ENCODE measurements around the gene MTHFD2L. TPM values are rescaled to one million over a fixed set of nuclear protein-coding genes. Genes with fewer than 3 reads are reported as not detected.

MTHFD2L gene
- total and polyA plus RNA-seq, 2 of the 8 experiments (the other 6 are each of a cell fraction or from before 2014, with no cell fraction given), result 5.4 to 15.0 TPM

- Histone ChIP-seq H3K4me2 (ENCODE audit: insufficient read depth in 1 of 2, low read depth in 2 of 2, low read length in 2 of 2) (no peak overlapping the region), H3K9ac (replicated peaks in 1 of 4; ENCODE audit: extremely low read depth in 1 of 4, low read depth in 3 of 4, low read length in 3 of 4) (no peak overlapping the region), H3K23ac (ENCODE audit: insufficient read length) (no peak overlapping the region), H3K4me3 (ENCODE audit: extremely low read depth in 1 of 4, insufficient read depth in 2 of 4, low read depth in 3 of 4, low read length in 4 of 4) (no peak overlapping the region), H3K79me2 (ENCODE audit: control insufficient read depth in 1 of 2, insufficient read depth in 2 of 2, low read length in 2 of 2) (no peaks in the 10 kb centered on the region), H3K27me3 (replicated peaks in 1 of 4; ENCODE audit: control insufficient read depth in 3 of 4, extremely low read depth in 1 of 4, insufficient read depth in 3 of 4, low read length in 3 of 4) (no peaks in the 10 kb centered on the region), H3K4ac (replicated peaks; ENCODE audit: insufficient read length, low read depth, low read length) (no peak overlapping the region), H3K27ac (ENCODE audit: low read depth, low read length) (no peak overlapping the region), H3K23me2 (ENCODE audit: low read depth, low read length) (no peaks in the 10 kb centered on the region), H2BK5ac (ENCODE audit: low read depth, low read length) (no peak overlapping the region), H4K5ac (ENCODE audit: insufficient read length, low read depth, low read length) (no peak overlapping the region), H3K9me3 (ENCODE audit: insufficient read depth in 2 of 2, low read depth in 1 of 2, low read length in 1 of 2) (no peaks in the 10 kb centered on the region), H2BK20ac (ENCODE audit: low read length) (no peak overlapping the region), H2BK15ac (ENCODE audit: low read length) (no peak overlapping the region), H3K4me1 (replicated peaks in 1 of 4; ENCODE audit: control insufficient read depth in 3 of 4, insufficient read depth in 4 of 4, low read length in 3 of 4) (no peaks in the 10 kb centered on the region), H3K36me3 (ENCODE audit: control insufficient read depth in 2 of 4, insufficient read depth in 4 of 4, low read length in 3 of 4) (no peaks in the 10 kb centered on the region), H2BK120ac (replicated peaks; ENCODE audit: low read depth, low read length) (no peak overlapping the region), H4K91ac (replicated peaks; ENCODE audit: insufficient read length, low read length) (no peak overlapping the region), H4K8ac (ENCODE audit: extremely low read depth, insufficient read depth, low read length) (no peak overlapping the region), H2AK5ac (ENCODE audit: low read depth, low read length) (no peak overlapping the region), H3K56ac (replicated peaks; ENCODE audit: insufficient read length, low read depth, low read length) (no peak overlapping the region), H3K18ac (ENCODE audit: extremely low read depth, low read length) (no peak overlapping the region), H4K20me1 (replicated peaks in 1 of 2; ENCODE audit: control insufficient read depth in 1 of 2, insufficient read depth in 2 of 2, low read length in 2 of 2) (no peaks in the 10 kb centered on the region), H3K14ac (ENCODE audit: insufficient read length) (no peak overlapping the region), H2BK12ac (ENCODE audit: low read depth, low read length) (no peak overlapping the region), H2AFZ (ENCODE audit: low read length) (no peak overlapping the region), H3K79me1 (ENCODE audit: low read depth, low read length) (no peaks in the 10 kb centered on the region)
- 94% methylated on average over 4 of the region's 4 CpGs; no CpG with 5 or more reads in 1 of the 2 experiments for WGBS, 2 experiments (ENCODE audit: extremely low coverage in 1 of 2, insufficient coverage in 1 of 2, insufficient read length in 1 of 2, insufficient replicate concordance in 2 of 2, low coverage in 1 of 2, low lambda C conversion rate in 2 of 2, missing lambda C conversion rate in 1 of 2)
- FAIRE-seq (no peak), DNase-seq (ENCODE audit: low read depth in 1 of 2, low spot score in 2 of 2) (no peak)
- CTCF ChIA-PET (ENCODE audit: partially characterized antibody), result interaction anchor here (0.7 to 3.7 kb wide), 18 partner anchors 10 to 628 kb away, joined by 3 to 21 read pairs (median 4); no protein-coding TSS in a partner anchor
- TF ChIP-seq GTF2F1 (IDR thresholded peaks at IDR 0.05; ENCODE audit: borderline replicate concordance, low read depth, low read length) (no peak), CBX8 (IDR thresholded peaks at IDR 0.05; ENCODE audit: borderline replicate concordance, low read depth, low read length) (no peak), SIRT6 (IDR thresholded peaks at IDR 0.05; ENCODE audit: low read length) (no peak), BACH1 (IDR thresholded peaks at IDR 0.05; ENCODE audit: low read length) (no peak), FOSL1 (IDR thresholded peaks at IDR 0.05; ENCODE audit: insufficient read depth, low read depth, low read length) (no peak), JUND (IDR thresholded peaks at IDR 0.05; ENCODE audit: low read length) (no peak), ATF2 (IDR thresholded peaks at IDR 0.05; ENCODE audit: low read length) (no peak)
- POLR2A ChIA-PET (ENCODE audit: partially characterized antibody), result no interaction called here
These were observed 32.4 kb downstream of the MTHFD2L start for GRCh38 chr4:74190332-74190731.

All from H1 (cell line).